Skeletal muscle satellite cell (primary cell): ENCODE data around the gene CNOT6.

Experiments used
- H3K27me3 ChIP-seq: 2 replicates; pipeline ENCODE4 v1.7.0; 2013; ENCODE audit warnings: low read length; ENCODE audit not compliant: control insufficient read depth, insufficient read depth
- H3K36me3 ChIP-seq: 2 replicates; pipeline ENCODE4 v1.7.0; 2013; ENCODE audit warnings: mild to moderate bottlenecking, control low read depth, low read length; ENCODE audit not compliant: insufficient read depth
- H3K4me1 ChIP-seq: 2 replicates; pipeline ENCODE4 v1.7.0; 2013; ENCODE audit warnings: low read length; ENCODE audit not compliant: control insufficient read depth, insufficient read depth
- H3K4me2 ChIP-seq: 2 replicates; pipeline ENCODE4 v1.7.0; 2013; ENCODE audit warnings: mild to moderate bottlenecking, low read length
- H3K4me3 ChIP-seq: 2 replicates; pipeline ENCODE4 v1.7.0; 2013; ENCODE audit warnings: low read length
- H3K9ac ChIP-seq: 2 replicates; pipeline ENCODE4 v1.7.0; 2013; ENCODE audit warnings: mild to moderate bottlenecking, low read depth, low read length, moderate library complexity
- H3K9me3 ChIP-seq: replicated peaks from 2 replicates; pipeline ENCODE4 v1.7.0; 2013; ENCODE audit warnings: mild to moderate bottlenecking, control low read depth, low read length

The CNOT6 gene

DNA sequence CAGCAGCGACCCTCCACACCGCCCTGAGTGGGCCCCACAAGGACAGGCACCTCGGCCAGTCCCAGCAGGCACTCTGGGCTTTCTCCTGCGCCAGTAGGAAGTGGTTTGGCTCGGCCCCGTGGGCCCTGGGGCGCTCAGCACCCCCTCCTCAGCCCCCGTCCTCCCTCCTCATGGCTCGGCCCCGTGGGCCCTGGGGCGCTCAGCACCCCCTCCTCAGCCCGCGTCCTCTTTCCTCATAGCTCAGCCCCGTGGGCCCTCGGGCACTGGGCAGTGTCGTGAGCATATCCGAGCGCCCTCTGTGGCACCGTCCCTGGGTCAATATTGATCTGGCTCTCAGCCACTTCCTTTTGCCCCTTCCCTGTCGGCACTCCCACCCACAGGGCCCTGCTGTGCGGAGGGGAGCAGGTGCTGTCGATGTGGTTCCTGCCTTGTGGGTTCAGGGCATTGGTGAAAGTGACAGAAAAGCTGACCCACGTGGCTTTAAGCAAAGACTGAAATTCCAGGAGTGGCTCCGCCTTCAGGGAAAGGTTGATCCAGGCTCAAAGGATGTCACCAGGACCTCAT lies 102.6 kb downstream of the CNOT6 start:
- H3K36me3 ChIP-seq: no peaks in the 10 kb centered on the region
- H3K4me1 ChIP-seq: no peaks in the 10 kb centered on the region
- H3K4me2 ChIP-seq: no peak overlapping the region
- no peak overlapping the region for H3K4me3 ChIP-seq
- peaks cover 29% of the 10 kb centered on the region for H3K27me3 ChIP-seq
- no peak overlapping the region for H3K9ac ChIP-seq
- H3K9me3 ChIP-seq: no peaks in the 10 kb centered on the region

DNA sequence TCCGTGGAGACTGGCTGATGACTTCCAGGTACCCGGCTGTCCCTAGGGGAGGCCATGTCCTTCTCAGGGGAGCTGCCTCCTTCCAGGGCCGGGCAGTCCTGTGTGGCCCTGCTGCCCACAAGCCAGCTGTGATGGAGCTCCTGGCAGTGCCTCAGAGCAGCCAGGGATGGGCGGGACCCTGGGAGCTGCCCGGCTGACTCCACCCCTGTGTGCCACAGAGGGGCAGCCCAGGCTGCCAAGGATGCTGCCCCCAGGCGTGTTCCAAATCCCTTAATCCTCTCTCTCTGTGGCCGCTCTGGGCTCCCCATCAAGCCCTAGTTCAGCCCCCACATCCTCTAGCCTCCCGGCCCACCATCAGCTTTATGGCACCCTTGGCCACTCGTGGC lies 104.1 kb downstream of the CNOT6 start:
- Histone ChIP-seq H3K36me3 (no peaks in the 10 kb centered on the region), H3K4me1 (no peaks in the 10 kb centered on the region), H3K27me3 (peaks cover 24% of the 10 kb centered on the region), H3K4me2 (no peak overlapping the region), H3K9ac (no peak overlapping the region), H3K4me3 (no peak overlapping the region), H3K9me3 (no peaks in the 10 kb centered on the region)

- H3K9me3 ChIP-seq: no peaks in the 10 kb centered on the region
- H3K9ac ChIP-seq: no peak overlapping the region
- no peaks in the 10 kb centered on the region for H3K36me3 ChIP-seq
- H3K4me3 ChIP-seq: no peak overlapping the region
- H3K4me2 ChIP-seq: no peak overlapping the region
- no peaks in the 10 kb centered on the region for H3K4me1 ChIP-seq
- peaks cover 18% of the 10 kb centered on the region for H3K27me3 ChIP-seq
Measured at GRCh38 chr5:180598797-180599589, 104.8 kb downstream of the CNOT6 start.

GRCh38 chr5:180599590-180599914 lies 105.4 kb downstream of the CNOT6 start:
- no peaks in the 10 kb centered on the region for H3K36me3 ChIP-seq
- no peaks in the 10 kb centered on the region for H3K4me1 ChIP-seq
- H3K27me3 ChIP-seq: peaks cover 20% of the 10 kb centered on the region
- H3K4me3 ChIP-seq: no peak overlapping the region
- H3K9me3 ChIP-seq: no peaks in the 10 kb centered on the region
- no peak overlapping the region for H3K9ac ChIP-seq
- H3K4me2 ChIP-seq: no peak overlapping the region

GRCh38 chr5:180599981-180600553 lies 105.9 kb downstream of the CNOT6 start:
- H3K4me2 ChIP-seq: no peak overlapping the region
- peaks cover 20% of the 10 kb centered on the region for H3K27me3 ChIP-seq
- H3K4me3 ChIP-seq: no peak overlapping the region
- no peaks in the 10 kb centered on the region for H3K9me3 ChIP-seq
- no peak overlapping the region for H3K9ac ChIP-seq
- no peaks in the 10 kb centered on the region for H3K36me3 ChIP-seq
- H3K4me1 ChIP-seq: no peaks in the 10 kb centered on the region

GRCh38 chr5:180600554-180601041 lies 106.4 kb downstream of the CNOT6 start:
- Histone ChIP-seq H3K27me3 (peaks cover 20% of the 10 kb centered on the region), H3K4me1 (no peaks in the 10 kb centered on the region), H3K36me3 (no peaks in the 10 kb centered on the region), H3K4me2 (no peak overlapping the region), H3K9ac (no peak overlapping the region), H3K4me3 (no peak overlapping the region), H3K9me3 (no peaks in the 10 kb centered on the region)

GRCh38 chr5:180601591-180602480 lies 107.7 kb downstream of the CNOT6 start:
- Histone ChIP-seq H3K4me1 (no peaks in the 10 kb centered on the region), H3K4me2 (no peak overlapping the region), H3K4me3 (no peak overlapping the region), H3K27me3 (peaks cover 20% of the 10 kb centered on the region), H3K9ac (no peak overlapping the region), H3K36me3 (no peaks in the 10 kb centered on the region), H3K9me3 (no peaks in the 10 kb centered on the region)

DNA sequence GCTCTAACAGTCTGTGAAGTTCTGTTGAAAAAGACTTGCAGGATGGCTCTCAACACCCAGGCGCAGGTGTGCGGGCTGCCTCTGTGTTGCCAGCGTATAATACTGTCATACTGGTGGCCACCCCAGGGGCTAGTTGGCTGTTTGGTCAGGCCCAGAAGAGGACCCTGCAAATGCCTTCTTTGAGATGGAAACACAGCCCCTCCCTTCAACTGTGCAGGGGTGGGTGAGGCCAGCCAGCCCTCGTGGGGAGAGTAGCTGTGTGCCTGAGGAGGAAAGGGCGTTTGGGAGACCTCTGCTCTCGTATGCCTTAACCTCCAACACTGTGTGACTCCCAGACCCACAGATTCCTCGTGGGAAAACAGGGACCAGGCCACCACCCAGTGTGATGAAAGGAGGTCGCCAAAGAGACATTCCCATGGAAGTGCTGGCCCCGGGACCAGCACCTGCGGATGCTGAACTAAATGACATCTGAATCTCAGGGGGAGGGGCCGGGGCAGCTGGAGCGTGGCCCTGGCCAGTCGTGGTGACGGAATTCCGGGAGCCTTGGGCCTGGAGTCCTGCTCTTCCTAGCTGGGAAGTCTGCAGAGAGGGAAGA lies 108.4 kb downstream of the CNOT6 start:
- H3K9me3 ChIP-seq: no peaks in the 10 kb centered on the region
- no peaks in the 10 kb centered on the region for H3K4me1 ChIP-seq
- no peak overlapping the region for H3K4me2 ChIP-seq
- H3K9ac ChIP-seq: no peak overlapping the region
- no peak overlapping the region for H3K4me3 ChIP-seq
- H3K36me3 ChIP-seq: no peaks in the 10 kb centered on the region
- H3K27me3 ChIP-seq: peaks cover 20% of the 10 kb centered on the region

- H3K9ac ChIP-seq: no peak overlapping the region
- no peaks in the 10 kb centered on the region for H3K4me1 ChIP-seq
- H3K9me3 ChIP-seq: no peaks in the 10 kb centered on the region
- H3K4me2 ChIP-seq: no peak overlapping the region
- no peak overlapping the region for H3K4me3 ChIP-seq
- H3K27me3 ChIP-seq: peaks cover 20% of the 10 kb centered on the region
- no peaks in the 10 kb centered on the region for H3K36me3 ChIP-seq
Measured at GRCh38 chr5:180603076-180603594, 109.0 kb downstream of the CNOT6 start.

DNA sequence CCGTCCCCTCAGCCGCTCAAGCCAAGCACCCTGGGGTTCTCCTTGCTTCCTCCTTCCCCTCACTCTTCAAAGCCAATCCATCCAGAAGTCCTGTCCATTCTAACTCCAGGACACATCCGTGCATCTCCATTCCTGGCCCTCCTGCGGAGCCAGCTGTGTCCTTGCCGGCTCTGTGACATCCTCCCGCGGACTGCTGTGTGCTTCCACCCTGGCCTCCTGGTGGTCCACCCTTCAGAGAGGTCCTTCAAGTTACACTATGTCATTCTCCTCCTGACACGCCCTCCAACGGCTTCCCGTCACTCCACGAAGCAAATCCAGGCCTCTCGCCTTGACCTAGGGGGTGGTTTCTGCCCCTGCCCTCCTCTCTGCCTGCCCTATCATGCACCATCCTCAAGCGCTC lies 110.1 kb downstream of the CNOT6 start:
- Histone ChIP-seq H3K4me2 (no peak overlapping the region), H3K4me3 (no peak overlapping the region), H3K9ac (no peak overlapping the region), H3K27me3 (peaks cover 17% of the 10 kb centered on the region), H3K36me3 (no peaks in the 10 kb centered on the region), H3K9me3 (no peaks in the 10 kb centered on the region), H3K4me1 (no peaks in the 10 kb centered on the region)
